ENCODE results near the gene DAO. TPM values are rescaled to one million over a fixed set of nuclear protein-coding genes. Genes with fewer than 3 reads are reported as not detected.

Gene DAO
- total RNA-seq, 1 experiment from 2014 or later, result not detected

DNA sequence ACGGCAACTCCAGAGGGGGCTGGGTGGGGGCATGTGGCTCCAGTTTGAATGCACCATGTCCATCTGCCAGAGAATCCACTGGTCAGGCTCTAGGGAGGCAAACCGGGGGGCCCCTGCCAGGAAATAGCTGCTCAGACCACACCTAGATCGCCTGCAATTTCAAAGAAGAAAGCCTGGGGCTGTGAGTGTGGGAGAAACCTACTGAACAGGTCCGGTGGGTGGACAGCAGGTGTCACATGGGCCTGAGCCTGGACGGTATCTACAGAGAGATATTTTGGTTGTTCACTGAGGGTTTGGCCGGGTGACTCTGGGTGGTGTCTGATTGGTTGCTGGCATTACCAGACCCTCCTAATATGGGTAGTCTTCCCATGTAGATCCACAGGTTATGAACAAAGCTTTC, 32.0 kb downstream of the DAO start:
- no peak overlapping the region for H3T11ph ChIP-seq (ENCODE audit: low read length)
- H2AFZ ChIP-seq (ENCODE audit: low read length), result no peak overlapping the region
- H4K8ac ChIP-seq (replicated peaks; ENCODE audit: insufficient read length, low read depth, low read length), result no peak overlapping the region
- no CpG with 5 or more reads among the region's 6 CpGs for WGBS (ENCODE audit: extremely low coverage, insufficient read length, low lambda C conversion rate)
- Mint-ChIP-seq H3K9me3 (peaks cover 0 to 3% of the 10 kb centered on the region in 2 experiments; a peak in 2 of 5 replicates), H3K27ac (no peak overlapping the region), H3K4me3 (no peak overlapping the region), H3K4me1 (peaks cover 16 to 17% of the 10 kb centered on the region in 2 experiments), H3K27me3 (ENCODE audit: low read depth) (peaks cover 10% of the 10 kb centered on the region), H3K36me3 (ENCODE audit: insufficient read depth in 1 of 3, low read depth in 3 of 3) (no peaks in the 10 kb centered on the region)
- H3K14ac ChIP-seq (ENCODE audit: insufficient read depth, low read length), result no peak overlapping the region
- no peak overlapping the region for H3K56ac ChIP-seq (ENCODE audit: insufficient read length, low read depth, low read length)
- H3K27me3 ChIP-seq (ENCODE audit: insufficient read depth, low read length), result no peaks in the 10 kb centered on the region
- no peak overlapping the region for H3K18ac ChIP-seq (ENCODE audit: insufficient read length, low read depth, low read length)
- no peak overlapping the region for H2BK15ac ChIP-seq (ENCODE audit: low read depth, low read length)
- H2BK12ac ChIP-seq (ENCODE audit: insufficient read length, low read depth, low read length), result no peak overlapping the region
- H3K4me1 ChIP-seq (ENCODE audit: insufficient read depth, low read length), result no peaks in the 10 kb centered on the region
- no peak overlapping the region for H3K4me2 ChIP-seq (ENCODE audit: insufficient read depth, insufficient read length, low read length)
- no peak overlapping the region for H4K5ac ChIP-seq (ENCODE audit: insufficient read length, low read depth, low read length)
- no peak overlapping the region for H2BK120ac ChIP-seq (ENCODE audit: low read depth, low read length, poor library complexity, severe bottlenecking)
- no peak overlapping the region for H2BK5ac ChIP-seq (ENCODE audit: insufficient read length, low read length)
- H3K79me2 ChIP-seq (ENCODE audit: insufficient read depth, low read length), result no peaks in the 10 kb centered on the region
- H3K23me2 ChIP-seq (ENCODE audit: insufficient read length, low read depth, low read length, poor library complexity, severe bottlenecking), result no peaks in the 10 kb centered on the region
- no peaks in the 10 kb centered on the region for H3K79me1 ChIP-seq (ENCODE audit: insufficient read depth, low read depth, low read length, poor library complexity, severe bottlenecking)
- no peak overlapping the region for H3K9ac ChIP-seq (ENCODE audit: extremely low read depth, insufficient read length, low read length)
- H3K23ac ChIP-seq (ENCODE audit: insufficient read length, low read depth, low read length), result no peak overlapping the region
- no peaks in the 10 kb centered on the region for H3K9me3 ChIP-seq (ENCODE audit: control insufficient read depth, low read depth, low read length)
- no peak for DNase-seq
- TF ChIP-seq, protein P1, sequence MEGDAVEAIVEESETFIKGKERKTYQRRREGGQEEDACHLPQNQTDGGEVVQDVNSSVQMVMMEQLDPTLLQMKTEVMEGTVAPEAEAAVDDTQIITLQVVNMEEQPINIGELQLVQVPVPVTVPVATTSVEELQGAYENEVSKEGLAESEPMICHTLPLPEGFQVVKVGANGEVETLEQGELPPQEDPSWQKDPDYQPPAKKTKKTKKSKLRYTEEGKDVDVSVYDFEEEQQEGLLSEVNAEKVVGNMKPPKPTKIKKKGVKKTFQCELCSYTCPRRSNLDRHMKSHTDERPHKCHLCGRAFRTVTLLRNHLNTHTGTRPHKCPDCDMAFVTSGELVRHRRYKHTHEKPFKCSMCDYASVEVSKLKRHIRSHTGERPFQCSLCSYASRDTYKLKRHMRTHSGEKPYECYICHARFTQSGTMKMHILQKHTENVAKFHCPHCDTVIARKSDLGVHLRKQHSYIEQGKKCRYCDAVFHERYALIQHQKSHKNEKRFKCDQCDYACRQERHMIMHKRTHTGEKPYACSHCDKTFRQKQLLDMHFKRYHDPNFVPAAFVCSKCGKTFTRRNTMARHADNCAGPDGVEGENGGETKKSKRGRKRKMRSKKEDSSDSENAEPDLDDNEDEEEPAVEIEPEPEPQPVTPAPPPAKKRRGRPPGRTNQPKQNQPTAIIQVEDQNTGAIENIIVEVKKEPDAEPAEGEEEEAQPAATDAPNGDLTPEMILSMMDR (conservative IDR thresholded peaks at IDR 0.05), result no peak
- no peak overlapping the region for H3K4ac ChIP-seq (ENCODE audit: low read depth, low read length)
- H2BK20ac ChIP-seq (ENCODE audit: low read depth, low read length, poor library complexity, severe bottlenecking), result no peak overlapping the region
- H3K27ac ChIP-seq (ENCODE audit: insufficient read length, low read depth, low read length), result no peak overlapping the region
- no peak overlapping the region for H4K91ac ChIP-seq (ENCODE audit: insufficient read length, low read depth, low read length)
- H4K20me1 ChIP-seq (ENCODE audit: control insufficient read depth, insufficient read depth, insufficient read length), result no peaks in the 10 kb centered on the region
- H2AK5ac ChIP-seq (ENCODE audit: insufficient read length, low read length), result no peak overlapping the region

All from H9 (cell line).